Activated CD4-positive, alpha-beta memory T cell treated with anti-CD3 and anti-CD28 coated beads for 36 hours (primary cell): ENCODE measurements around the gene TRMT112. TPM values are rescaled to one million over a fixed set of nuclear protein-coding genes. Genes with fewer than 3 reads are reported as not detected.

Source experiments
- CTCF ChIA-PET: fragments of 350-600 bp; sonication (Branson Sonifier 250); formaldehyde crosslinking; loops from one replicate; lab custom pipeline; 2021; ENCODE audit warnings: antibody characterized with exemption, inconsistent platforms; lab: Charles Lee
- POLR2A ChIA-PET: fragments of 350-600 bp; sonication (Branson Sonifier 250); formaldehyde crosslinking; loops from one replicate; lab custom pipeline; 2021; ENCODE audit warnings: antibody characterized with exemption; lab: Charles Lee
- DNase-seq: peaks from one replicate; pipeline ENCODE4 v3.0.0-alpha.2; 2020
- H3K27ac Mint-ChIP-seq: one replicate; pipeline ENCODE4 v1.8.0; 2021; ENCODE audit warnings: mixed read lengths
- H3K27me3 Mint-ChIP-seq: one replicate; pipeline ENCODE4 v1.8.0; 2021; ENCODE audit warnings: mixed read lengths
- H3K36me3 Mint-ChIP-seq: one replicate; pipeline ENCODE4 v1.8.0; 2021; ENCODE audit warnings: mixed read lengths
- H3K4me1 Mint-ChIP-seq: one replicate; pipeline ENCODE4 v1.8.0; 2021; ENCODE audit warnings: low read depth, mixed read lengths
- H3K4me3 Mint-ChIP-seq: one replicate; pipeline ENCODE4 v1.8.0; 2021; ENCODE audit warnings: mild to moderate bottlenecking, mixed read lengths
- H3K9me3 Mint-ChIP-seq: one replicate; pipeline ENCODE4 v1.8.0; 2021; ENCODE audit warnings: mixed read lengths
- intact Hi-C: fragments of 100-400 bp; cut with micrococcal nuclease; formaldehyde crosslinking; loops from one replicate; pipeline ENCODE4 v1.15.1; 2023
- total RNA-seq, 2 experiments: library from RNA; stranded (reverse); gene quantifications; one replicate each; pipeline ENCODE4 v1.2.3, GENCODE V29; 2021

The TRMT112 gene
- total RNA-seq, 2 experiments from 2014 or later = 255 to 258 TPM

GRCh38 chr11:64305075-64305690 lies 12.2 kb downstream of the TRMT112 start, which contains the start of gene ESRRA:
TSS of gene ESRRA (plus strand) at chr11:64305524. CDS start at chr11:64307180, 1,656 bp downstream.
- H3K36me3 Mint-ChIP-seq = peaks cover 8% of the 10 kb centered on the region
- ChIA-PET CTCF (interaction anchor here (1.0 to 5.8 kb wide), 25 partner anchors 8 to 466 kb away, joined by 3 to 106 read pairs (median 7); partner anchors contain the start of genes BAD, FERMT3, FKBP2 and GPR137), POLR2A (interaction anchor here (0.7 to 2.9 kb wide), 13 partner anchors 12 to 99 kb away, joined by 3 to 22 read pairs (median 5); partner anchors contain the start of genes BAD, FERMT3, PPP1R14B and PRDX5)
- H3K4me1 Mint-ChIP-seq = peaks cover 29% of the 10 kb centered on the region
- peak within 1 kb of the TSS; percentile 94 for H3K27ac Mint-ChIP-seq
- H3K9me3 Mint-ChIP-seq = no peaks in the 10 kb centered on the region
- intact Hi-C loops = loop anchor here (1.0 to 10.0 kb wide), 8 partner anchors 12 to 320 kb away; partner anchors contain the start of genes FKBP2, GPR137, OTUB1 and TRMT112
- peak within 1 kb of the TSS; percentile 97 for H3K4me3 Mint-ChIP-seq
- DNase-seq = peak; percentile 99
- peaks cover 14% of the 10 kb centered on the region for H3K27me3 Mint-ChIP-seq

GRCh38 chr11:64304316-64305072 lies 12.9 kb downstream of the TRMT112 start:
- peak overlapping the region; percentile 94 for H3K27ac Mint-ChIP-seq
- POLR2A ChIA-PET = interaction anchor here (0.7 to 2.9 kb wide), 16 partner anchors 11 to 139 kb away, joined by 3 to 22 read pairs (median 5); partner anchors contain the start of genes BAD, FERMT3, FKBP2 and MACROD1
- no peaks in the 10 kb centered on the region for H3K9me3 Mint-ChIP-seq
- H3K27me3 Mint-ChIP-seq = peaks cover 19% of the 10 kb centered on the region
- peaks cover 8% of the 10 kb centered on the region for H3K36me3 Mint-ChIP-seq
- intact Hi-C loops = loop anchor here (1.0 to 10.0 kb wide), 10 partner anchors 13 to 320 kb away; partner anchors contain the start of genes FKBP2, GPR137, OTUB1 and PPP1R14B
- peak; percentile 97 for DNase-seq
- CTCF ChIA-PET = interaction anchor here (0.6 to 5.8 kb wide), 31 partner anchors 9 to 536 kb away, joined by 3 to 106 read pairs (median 7); partner anchors contain the start of genes BAD, FERMT3, FKBP2 and GPR137
- peaks cover 34% of the 10 kb centered on the region for H3K4me1 Mint-ChIP-seq
- H3K4me3 Mint-ChIP-seq = peak overlapping the region; percentile 80

GRCh38 chr11:64304032-64304315 lies 13.4 kb downstream of the TRMT112 start:
- peak overlapping the region; percentile 94 for H3K27ac Mint-ChIP-seq
- DNase-seq = no peak
- intact Hi-C loops = loop anchor here (1.0 to 10.0 kb wide), 3 partner anchors 58 to 319 kb away; partner anchors contain the start of genes OTUB1 and PPP1R14B

GRCh38 chr11:64303109-64304031 lies 14.0 kb downstream of the TRMT112 start:
- Mint-ChIP-seq H3K9me3 (no peaks in the 10 kb centered on the region), H3K27ac (no peak overlapping the region), H3K36me3 (peaks cover 8% of the 10 kb centered on the region), H3K4me3 (peak overlapping the region; percentile 80), H3K27me3 (peaks cover 29% of the 10 kb centered on the region), H3K4me1 (peaks cover 34% of the 10 kb centered on the region)
- CTCF ChIA-PET = interaction anchor here (1.0 to 5.8 kb wide), 25 partner anchors 12 to 304 kb away, joined by 3 to 106 read pairs (median 8); partner anchors contain the start of genes BAD, FERMT3, FKBP2 and GPR137
- intact Hi-C loops = loop anchor here (1.0 to 10.0 kb wide), 3 partner anchors 57 to 319 kb away; partner anchors contain the start of genes OTUB1 and PPP1R14B
- no peak for DNase-seq
- POLR2A ChIA-PET = interaction anchor here (1.3 to 2.9 kb wide), 9 partner anchors 14 to 97 kb away, joined by 3 to 22 read pairs (median 5); partner anchors contain the start of genes BAD, FERMT3, FKBP2 and PPP1R14B

More at GRCh38 chr11:64304032-64304315, 13.4 kb downstream of the TRMT112 start:
- Mint-ChIP-seq H3K36me3 (peaks cover 8% of the 10 kb centered on the region), H3K9me3 (no peaks in the 10 kb centered on the region), H3K27me3 (peaks cover 23% of the 10 kb centered on the region), H3K4me3 (peak overlapping the region; percentile 80), H3K4me1 (peaks cover 34% of the 10 kb centered on the region)
- POLR2A ChIA-PET = interaction anchor here (0.9 to 2.9 kb wide), 12 partner anchors 13 to 139 kb away, joined by 3 to 22 read pairs (median 5); partner anchors contain the start of genes BAD, FERMT3, FKBP2 and MACROD1
- CTCF ChIA-PET = interaction anchor here (0.8 to 5.8 kb wide), 24 partner anchors 12 to 304 kb away, joined by 3 to 106 read pairs (median 7); partner anchors contain the start of genes BAD, FERMT3, GPR137 and KCNK4

GRCh38 chr11:64299847-64300648 lies 17.3 kb downstream of the TRMT112 start, which contains the start of gene CATSPERZ:
TSS of gene CATSPERZ (plus strand) at chr11:64300358. CDS start at chr11:64300411, 53 bp downstream.
- H3K4me1 Mint-ChIP-seq = peaks cover 26% of the 10 kb centered on the region
- intact Hi-C loops = loop anchor here (10.0 kb wide), 1 partner anchor 315 kb away; the partner anchor contains the start of gene OTUB1
- CTCF ChIA-PET = interaction anchor here (0.7 to 5.8 kb wide), 22 partner anchors 8 to 300 kb away, joined by 3 to 106 read pairs (median 4); partner anchors contain the start of genes BAD, FERMT3, FKBP2 and GPR137
- H3K9me3 Mint-ChIP-seq = no peaks in the 10 kb centered on the region
- peaks cover 61% of the 10 kb centered on the region for H3K27me3 Mint-ChIP-seq
- no peaks in the 10 kb centered on the region for H3K36me3 Mint-ChIP-seq
- POLR2A ChIA-PET = interaction anchor here (0.7 to 1.7 kb wide), 4 partner anchors 17 to 96 kb away, joined by 3 to 4 read pairs (median 3); partner anchors contain the start of gene TRMT112
- peak within 1 kb of the TSS; percentile 43 for H3K4me3 Mint-ChIP-seq
- H3K27ac Mint-ChIP-seq = no peak within 1 kb of the TSS
- no peak for DNase-seq

GRCh38 chr11:64298966-64299846 lies 18.2 kb downstream of the TRMT112 start:
- H3K27ac Mint-ChIP-seq = no peak overlapping the region

GRCh38 chr11:64297699-64298358 lies 19.5 kb downstream of the TRMT112 start:
- DNase-seq = no peak
- no peak overlapping the region for H3K4me3 Mint-ChIP-seq
- H3K9me3 Mint-ChIP-seq = no peaks in the 10 kb centered on the region
- ChIA-PET CTCF (no interaction called here), POLR2A (no interaction called here)
- H3K27me3 Mint-ChIP-seq = peaks cover 78% of the 10 kb centered on the region
- intact Hi-C loops = no loop called here
- peaks cover 19% of the 10 kb centered on the region for H3K4me1 Mint-ChIP-seq
- H3K27ac Mint-ChIP-seq = no peak overlapping the region
- H3K36me3 Mint-ChIP-seq = no peaks in the 10 kb centered on the region

More at GRCh38 chr11:64298966-64299846, 18.2 kb downstream of the TRMT112 start:
- Mint-ChIP-seq H3K27me3 (peaks cover 67% of the 10 kb centered on the region), H3K4me1 (peaks cover 24% of the 10 kb centered on the region), H3K36me3 (no peaks in the 10 kb centered on the region), H3K4me3 (peak overlapping the region; percentile 21), H3K9me3 (no peaks in the 10 kb centered on the region)
- POLR2A ChIA-PET = no interaction called here
- no peak for DNase-seq
- intact Hi-C loops = no loop called here
- CTCF ChIA-PET = interaction anchor here (0.6 kb wide), 1 partner anchor 11 kb away, joined by 3 read pairs; no protein-coding TSS in a partner anchor

- H3K27me3 Mint-ChIP-seq = peaks cover 80% of the 10 kb centered on the region
- no peak overlapping the region for H3K27ac Mint-ChIP-seq
- H3K4me1 Mint-ChIP-seq = peaks cover 22% of the 10 kb centered on the region
- no peak overlapping the region for H3K4me3 Mint-ChIP-seq
- no peak for DNase-seq
- H3K36me3 Mint-ChIP-seq = no peaks in the 10 kb centered on the region
- no peaks in the 10 kb centered on the region for H3K9me3 Mint-ChIP-seq
- ChIA-PET POLR2A (no interaction called here), CTCF (no interaction called here)
- intact Hi-C loops = no loop called here
Observed at GRCh38 chr11:64296830-64297698, 20.3 kb downstream of the TRMT112 start.
